ENCODE data around the gene PTPRJ.
"Not testable (repeated sequence)": the region's sequence is repeated elsewhere in the genome, so short reads cannot be mapped to it uniquely, and the experiment has no call there.

PTPRJ gene

DNA sequence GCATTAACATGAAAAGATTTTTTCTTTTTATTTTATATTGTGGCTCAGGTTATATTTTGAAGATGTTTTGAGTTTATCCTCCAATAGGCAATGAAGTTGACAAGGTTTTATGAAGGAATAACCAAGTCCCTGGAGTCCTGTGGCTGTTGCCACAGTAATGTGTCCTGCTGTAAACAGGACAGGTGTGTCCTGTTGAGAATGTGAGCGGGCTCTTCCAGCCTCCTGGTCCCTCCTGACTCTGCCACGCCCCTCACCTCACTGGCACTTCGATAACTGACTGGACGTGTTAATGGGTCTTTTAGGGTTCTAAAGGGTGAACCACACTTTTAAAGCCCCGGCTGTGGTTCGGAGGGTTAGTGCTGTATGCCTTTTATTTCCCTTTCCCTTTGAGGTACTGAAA, 188.5 kb downstream of the PTPRJ start:
- no peak for DNase-seq

DNA sequence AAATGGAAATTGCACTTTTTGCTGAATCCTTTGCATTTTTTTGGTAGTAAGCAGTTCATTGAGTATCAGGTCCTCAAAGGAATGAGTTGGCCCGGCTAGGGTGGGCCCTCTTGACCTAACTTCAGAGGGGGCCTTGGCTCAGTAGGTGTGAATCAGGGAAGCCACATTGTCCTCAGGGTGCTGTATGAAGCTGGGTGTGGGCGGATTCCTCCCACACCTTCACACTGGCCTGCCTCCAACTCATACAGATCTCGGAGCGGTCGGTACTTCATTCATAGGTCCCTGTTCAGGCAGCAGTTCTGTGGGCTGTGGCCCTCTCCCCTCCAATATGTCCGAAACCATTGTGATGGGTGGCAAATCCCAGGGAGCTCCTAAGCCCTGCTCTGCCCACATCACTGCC, 188.9 kb downstream of the PTPRJ start:
- no peak for DNase-seq

DNA sequence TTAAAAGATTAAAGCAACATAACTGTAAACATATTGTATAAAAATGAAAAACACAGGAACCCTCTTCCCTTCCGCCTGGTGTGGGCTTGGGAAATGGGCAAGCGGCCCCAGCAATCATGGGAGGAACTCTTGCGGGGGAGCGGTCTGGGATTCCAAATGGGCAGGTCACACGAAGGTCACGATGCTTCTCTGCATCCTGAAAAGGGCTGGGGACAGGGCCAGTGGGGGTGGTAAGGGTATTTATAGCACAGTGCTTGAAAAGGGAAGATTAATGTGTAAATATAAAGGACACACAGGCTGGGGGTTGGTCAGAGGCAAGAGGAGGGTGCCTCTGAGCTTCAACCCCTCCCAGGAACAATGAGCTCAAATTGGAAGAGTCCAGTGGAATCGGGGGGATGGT, 189.4 kb downstream of the PTPRJ start:
- DNase-seq, result no peak

DNA sequence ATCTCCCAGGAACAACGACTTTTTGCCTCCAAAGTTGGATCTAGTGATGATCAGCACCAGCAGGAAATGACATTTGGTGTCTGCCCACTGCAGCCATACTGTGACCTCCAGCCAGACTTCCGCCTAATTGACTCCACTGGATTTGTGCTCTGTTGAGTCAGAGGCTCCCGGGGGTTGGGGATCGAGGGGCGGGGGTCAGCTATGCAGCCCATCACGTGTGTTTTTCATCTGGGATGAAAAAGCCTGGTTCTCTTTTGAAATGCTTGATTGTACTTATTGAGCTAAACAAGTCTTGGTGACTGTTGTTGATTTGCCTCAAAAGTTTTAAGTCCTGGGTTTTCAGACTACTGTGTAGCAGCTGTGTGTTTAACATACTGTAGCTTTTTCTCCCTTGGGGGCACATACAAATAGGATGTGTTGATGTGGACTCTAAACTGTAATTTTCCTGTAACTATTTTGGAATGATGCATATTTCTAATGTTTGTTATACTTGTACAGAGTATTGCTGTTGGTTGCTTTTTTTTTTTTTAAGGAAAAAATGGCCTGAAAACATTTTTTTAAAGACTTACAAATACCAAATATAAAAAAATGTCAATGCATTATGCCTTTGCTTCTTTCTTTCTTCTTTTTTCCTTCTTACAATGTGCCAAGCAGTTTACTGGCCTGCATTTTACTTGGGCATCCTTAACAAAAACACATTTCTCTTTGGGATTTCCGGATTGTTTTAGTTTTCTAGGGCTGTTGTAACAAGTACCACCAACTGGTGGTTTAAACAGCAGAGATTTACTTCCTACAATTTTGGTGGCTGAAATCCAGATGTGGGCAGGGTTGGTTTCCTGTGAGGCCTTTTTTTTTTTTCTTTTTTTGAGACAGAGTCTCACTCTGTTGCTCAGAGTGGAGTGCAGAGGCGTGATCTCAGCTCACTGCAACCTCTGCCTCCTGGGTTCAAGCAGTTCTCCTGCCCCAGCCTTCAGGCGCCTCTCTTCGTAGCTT, 190.2 kb downstream of the PTPRJ start:
- DNase-seq, result no peak

DNA sequence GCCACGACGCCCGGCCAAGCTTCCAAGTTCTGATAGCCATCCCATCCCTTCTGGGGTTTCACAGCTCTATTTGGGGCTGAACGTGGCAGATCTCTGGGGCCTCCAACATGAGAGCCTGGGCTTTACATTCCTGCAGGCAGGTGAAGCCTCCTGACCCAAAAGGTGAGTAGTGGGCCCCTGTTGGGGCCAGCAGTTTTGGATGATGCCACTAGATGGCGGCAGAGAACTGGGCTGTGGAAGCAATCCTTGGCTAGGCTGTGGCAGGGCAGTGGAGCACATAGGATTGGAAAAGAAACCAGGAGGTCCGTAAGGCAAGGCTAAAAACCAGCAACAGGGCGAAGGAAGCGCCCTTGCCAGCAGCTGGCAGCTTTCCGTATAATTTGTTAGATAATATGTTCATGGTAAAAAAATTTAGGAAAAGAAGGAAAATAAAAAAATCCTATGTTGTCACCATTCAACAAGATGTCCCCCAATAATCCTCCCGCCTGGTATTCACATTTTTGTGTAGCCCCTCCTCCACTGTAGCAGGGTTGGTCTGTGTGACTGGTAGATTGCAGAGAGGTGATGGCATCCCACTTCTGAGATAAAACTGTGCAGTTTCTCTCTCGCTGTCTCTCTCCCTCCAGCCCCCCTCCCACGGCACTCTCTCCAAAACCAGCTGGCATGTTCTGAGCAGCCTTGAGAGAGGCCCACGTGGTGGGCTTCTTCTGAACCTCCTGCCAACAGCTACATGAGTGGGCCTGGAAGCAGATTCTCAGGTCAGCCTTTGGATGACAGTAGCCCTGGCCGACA, 192.7 kb downstream of the PTPRJ start:
- DNase-seq, result peak; percentile 5 to 43 (median 32)

DNA sequence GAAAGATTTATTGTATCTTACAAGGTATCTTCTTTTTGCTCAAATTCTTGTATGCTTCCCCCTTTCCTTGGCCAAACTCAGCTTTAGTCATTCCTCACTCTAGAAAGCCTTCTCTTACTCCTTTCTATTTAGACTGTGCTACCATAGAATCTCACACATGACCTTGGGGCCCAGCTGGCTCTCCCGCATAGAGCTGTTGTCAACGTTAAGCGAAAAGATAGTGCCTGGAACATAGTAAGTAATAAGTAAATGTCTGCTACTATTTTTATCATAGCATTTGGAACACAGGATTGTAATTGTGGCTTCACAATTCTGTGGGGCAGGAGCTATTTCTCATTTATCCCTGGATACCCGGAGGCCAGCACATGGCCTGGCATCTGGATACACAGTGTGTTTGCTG, 197.3 kb downstream of the PTPRJ start:
- no peak for DNase-seq

DNA sequence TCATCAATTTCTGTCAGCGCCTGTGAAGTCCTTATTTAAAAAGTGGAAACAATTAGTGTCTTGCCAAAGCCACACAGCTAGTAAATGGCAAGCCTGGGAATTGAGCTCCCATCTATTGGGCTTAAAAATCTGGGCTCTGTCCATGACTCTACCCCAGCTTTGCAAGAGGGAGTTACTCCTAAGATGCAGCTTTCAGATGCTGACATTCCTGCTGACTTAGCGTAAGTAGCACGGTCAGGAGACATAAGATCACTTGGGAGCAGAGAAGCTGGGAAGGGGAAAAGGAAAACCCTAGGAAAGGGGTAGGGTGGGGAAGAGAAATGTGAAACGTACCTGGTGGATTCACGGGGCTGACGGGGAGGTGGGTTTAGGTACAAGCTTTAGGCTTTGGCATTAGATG, 200.3 kb downstream of the PTPRJ start:
- no peak for DNase-seq

DNA sequence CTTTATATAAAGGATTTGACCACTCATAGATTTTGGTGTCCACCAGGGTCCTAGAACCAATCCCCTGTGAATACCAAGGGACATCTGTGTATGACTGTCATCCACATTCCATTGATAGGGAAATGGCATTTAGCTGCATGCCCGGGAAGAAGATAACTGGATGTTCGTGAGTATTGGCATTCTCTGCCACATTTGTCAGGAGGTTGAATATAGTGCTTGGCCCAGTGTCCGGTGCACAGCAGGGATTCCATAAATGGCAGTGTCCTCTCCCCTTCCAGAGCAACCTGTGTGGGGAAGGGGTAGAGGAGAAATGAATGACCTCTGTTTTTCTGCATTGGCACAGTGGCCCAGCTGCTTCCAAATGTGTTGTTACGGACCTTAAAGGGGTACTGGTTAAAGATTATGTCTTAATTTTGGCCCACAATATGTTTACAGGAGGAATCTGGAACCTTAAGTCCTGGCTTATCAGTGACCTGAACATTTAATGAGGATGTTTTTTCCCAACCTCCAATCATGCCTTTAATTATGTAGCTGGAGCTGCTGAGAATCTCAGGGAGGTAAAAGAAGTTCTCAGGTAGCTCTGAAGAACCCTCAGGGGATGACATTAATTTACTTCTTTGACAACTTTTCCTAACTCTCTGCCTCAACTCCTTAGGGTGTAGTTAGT, 202.6 kb downstream of the PTPRJ start:
- no peak for DNase-seq

DNA sequence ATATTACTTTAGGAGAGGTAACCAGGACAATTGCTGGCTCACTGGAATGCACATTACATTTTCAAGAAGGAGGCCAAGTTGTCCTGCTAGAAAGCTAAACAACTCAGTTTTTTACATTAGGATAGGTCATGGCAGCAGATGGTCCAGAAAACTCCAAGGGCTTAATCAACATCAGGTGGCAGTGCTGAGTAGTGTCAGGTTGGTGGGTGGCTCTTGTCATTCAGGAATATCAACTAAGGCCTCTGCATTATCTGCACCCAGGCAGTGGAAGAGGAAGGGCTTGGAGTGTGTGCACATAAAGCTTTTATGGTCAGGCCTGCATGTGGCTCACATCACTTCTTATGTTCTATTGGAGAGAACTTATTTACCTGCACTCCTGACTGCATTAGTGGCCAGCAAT, 204.1 kb downstream of the PTPRJ start:
- DNase-seq, result no peak

DNA sequence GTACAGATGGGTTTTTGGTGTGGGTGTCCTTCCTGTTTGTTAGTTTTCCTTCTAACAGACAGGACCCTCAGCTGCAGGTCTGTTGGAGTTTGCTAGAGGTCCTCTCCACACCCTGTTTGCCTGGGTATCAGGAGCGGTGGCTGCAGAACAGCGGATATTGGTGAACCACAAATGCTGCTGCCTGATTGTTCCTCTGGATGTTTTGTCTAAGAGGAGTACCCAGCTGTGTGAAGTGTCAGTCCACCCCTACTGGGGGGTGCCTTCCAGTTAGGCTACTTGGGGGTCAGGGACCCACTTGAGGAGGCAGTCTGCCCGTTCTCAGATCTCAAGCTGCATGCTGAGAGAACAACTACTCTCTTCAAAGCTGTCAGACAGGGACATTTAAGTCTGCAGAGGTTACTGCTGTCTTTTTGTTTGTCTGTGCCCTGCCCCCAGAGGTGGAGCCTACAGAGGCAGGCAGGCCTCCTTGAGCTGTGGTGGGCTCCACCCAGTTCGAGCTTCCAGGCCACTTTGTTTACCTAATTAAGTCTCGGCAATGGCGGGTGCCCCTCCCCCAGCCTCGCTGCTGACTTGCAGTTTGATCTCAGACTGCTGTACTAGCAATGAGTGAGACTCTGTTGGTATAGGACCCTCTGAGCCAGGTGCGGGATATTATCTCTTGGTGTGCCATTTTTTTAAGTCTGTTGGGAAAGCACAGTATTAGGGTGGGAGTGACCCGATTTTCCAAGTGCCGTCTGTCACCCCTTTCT, 210.7 kb downstream of the PTPRJ start:
- DNase-seq, result not testable (repeated sequence)

DNA sequence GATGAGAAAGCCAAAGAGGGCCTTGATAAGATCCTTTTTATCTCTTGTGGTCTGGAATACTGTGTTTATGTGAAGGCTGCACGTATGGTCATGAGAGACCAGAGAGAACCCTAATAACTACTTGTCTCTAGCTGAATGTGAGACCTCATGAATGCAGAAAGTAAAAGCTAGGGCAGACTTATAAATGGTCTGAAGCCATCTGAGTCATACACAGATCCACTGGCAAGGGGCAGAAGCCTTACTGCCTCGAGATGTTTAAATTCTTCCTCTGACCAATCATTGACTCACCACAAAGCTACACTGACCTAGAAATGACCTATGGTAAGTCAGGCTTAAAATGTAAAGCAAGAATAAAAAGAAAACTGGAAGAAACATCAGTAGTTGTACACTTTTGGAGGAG, 213.5 kb downstream of the PTPRJ start:
- no peak for DNase-seq

DNA sequence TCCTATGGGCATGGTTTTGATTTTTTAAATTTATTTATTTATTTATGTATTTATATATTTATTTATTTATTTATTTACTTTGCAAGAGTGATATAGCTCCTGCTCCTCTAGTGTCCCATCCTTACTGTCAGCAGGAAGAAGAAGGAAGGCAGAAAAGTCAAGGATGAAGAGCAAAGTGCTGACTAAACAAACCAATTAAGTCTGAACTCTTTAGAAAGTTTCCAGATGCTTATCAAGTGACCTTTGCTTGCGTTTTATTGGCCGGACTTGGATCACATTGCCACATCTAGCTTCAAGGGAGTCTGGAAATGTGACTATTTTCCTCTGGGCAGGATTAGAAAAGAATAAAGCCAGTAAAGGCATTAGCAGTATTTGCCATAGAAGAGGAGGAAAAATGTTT, 227.5 kb downstream of the PTPRJ start:
- no peak for DNase-seq

DNA sequence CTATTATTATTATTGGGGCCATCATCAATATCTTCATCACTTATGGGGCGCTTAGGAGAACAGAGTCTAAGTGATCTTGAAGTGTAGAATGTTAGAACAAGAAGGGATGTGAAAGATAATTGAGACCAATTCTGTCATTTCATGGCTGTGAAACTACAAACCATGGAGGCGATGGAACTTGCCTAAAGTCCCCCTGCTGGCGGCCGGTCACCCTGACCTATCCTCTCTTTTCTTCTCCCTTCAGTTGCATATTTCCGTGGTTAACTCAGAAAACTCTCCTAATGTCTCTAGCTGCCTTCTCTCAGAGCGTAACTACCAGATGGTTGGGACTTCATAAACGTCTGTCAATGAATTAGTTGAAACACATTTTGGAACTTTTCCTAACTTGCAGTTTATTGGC, 229.7 kb downstream of the PTPRJ start:
- no peak for DNase-seq

DNA sequence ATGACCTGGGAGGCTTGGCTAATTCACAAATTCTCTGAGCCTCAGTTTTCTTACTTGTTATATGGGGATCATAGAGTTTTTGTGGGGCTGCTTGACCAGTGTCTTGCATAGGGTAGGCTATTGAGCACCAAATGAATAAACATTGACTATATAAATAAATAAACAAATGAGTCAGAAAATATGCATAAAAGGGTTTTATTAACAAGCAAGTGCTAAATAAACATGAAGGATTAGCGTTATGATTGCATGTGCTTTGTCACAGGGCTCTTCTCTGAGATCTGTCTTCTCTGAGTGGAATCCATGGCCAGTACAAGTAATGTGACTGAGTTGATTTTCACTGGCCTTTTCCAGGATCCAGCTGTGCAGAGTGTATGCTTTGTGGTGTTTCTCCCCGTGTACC, 236.2 kb downstream of the PTPRJ start, which contains the start of gene OR4B1:
OR4B1 (plus strand) TSS at position 301 of the 400 bp plus-strand sequence; CDS start at position 301, 0 bp downstream.
- no peak for DNase-seq
